ENCODE measurements around the gene RTCA. TPM values are rescaled to one million over a fixed set of nuclear protein-coding genes. Genes with fewer than 3 reads are reported as not detected.
"Not testable (repeated sequence)": the region's sequence is repeated elsewhere in the genome, so short reads cannot be mapped to it uniquely, and the experiment has no call there.

Gene RTCA
- total RNA-seq, 4 donors from 2014 or later: 13.6 to 29.0 (median 21.1) TPM

DNA sequence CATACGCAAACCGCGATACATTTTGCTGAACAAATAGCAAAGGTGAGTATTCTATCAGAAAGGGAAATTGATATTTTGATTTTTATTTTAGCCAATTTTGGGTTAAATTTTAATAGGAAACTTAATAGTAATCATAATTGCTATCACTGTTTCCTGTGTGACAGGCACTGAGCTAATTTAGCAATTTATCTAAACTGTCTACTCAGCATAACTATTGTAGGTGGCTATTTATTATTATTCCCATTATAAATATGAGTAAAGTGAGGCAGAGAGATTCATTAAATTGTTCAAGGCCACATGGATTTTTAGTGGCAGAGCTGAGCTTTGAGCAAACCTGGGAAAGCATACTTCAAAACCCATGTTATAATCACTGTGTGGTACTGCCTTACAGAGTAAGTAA lies 21.1 kb downstream of the RTCA start:
- intact Hi-C loops (cut with DNase I): no loop called here

DNA sequence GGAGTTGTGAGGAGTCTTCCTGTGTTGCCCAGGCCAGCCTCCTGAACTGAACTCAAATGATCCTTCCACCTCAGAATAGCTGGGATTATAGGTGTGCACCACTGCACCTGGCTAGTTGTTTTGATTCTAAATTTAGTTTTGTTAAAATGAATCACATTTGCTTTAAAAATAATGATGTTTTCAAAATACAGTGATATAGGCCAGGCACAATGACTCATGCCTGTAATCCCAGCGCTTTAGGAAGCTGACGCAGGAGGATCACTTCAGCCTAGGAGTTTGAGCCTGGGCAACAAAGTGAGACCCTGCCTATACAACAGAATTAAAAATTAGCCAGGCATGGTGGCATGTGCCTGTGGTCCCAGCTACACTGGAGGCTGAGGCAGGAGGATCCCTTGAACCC lies 24.3 kb downstream of the RTCA start:
- H3K27ac ChIP-seq: no peak overlapping the region
- H3K4me1 ChIP-seq: no peaks in the 10 kb centered on the region
- TF ChIP-seq, protein P1, sequence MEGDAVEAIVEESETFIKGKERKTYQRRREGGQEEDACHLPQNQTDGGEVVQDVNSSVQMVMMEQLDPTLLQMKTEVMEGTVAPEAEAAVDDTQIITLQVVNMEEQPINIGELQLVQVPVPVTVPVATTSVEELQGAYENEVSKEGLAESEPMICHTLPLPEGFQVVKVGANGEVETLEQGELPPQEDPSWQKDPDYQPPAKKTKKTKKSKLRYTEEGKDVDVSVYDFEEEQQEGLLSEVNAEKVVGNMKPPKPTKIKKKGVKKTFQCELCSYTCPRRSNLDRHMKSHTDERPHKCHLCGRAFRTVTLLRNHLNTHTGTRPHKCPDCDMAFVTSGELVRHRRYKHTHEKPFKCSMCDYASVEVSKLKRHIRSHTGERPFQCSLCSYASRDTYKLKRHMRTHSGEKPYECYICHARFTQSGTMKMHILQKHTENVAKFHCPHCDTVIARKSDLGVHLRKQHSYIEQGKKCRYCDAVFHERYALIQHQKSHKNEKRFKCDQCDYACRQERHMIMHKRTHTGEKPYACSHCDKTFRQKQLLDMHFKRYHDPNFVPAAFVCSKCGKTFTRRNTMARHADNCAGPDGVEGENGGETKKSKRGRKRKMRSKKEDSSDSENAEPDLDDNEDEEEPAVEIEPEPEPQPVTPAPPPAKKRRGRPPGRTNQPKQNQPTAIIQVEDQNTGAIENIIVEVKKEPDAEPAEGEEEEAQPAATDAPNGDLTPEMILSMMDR (IDR thresholded peaks at IDR 0.05): no peak
- TF ChIP-seq POLR2A (IDR thresholded peaks at IDR 0.05): no peak

More for the DNA sequence above, 21.1 kb downstream of the RTCA start:
- TF ChIP-seq POLR2A (IDR thresholded peaks at IDR 0.05): no peak
- TF ChIP-seq, protein P1 (IDR thresholded peaks at IDR 0.05): no peak
- no peaks in the 10 kb centered on the region for H3K27me3 ChIP-seq
- no peak overlapping the region for H3K4me3 ChIP-seq (replicated peaks in 1 of 3)
- no peak overlapping the region for H3K27ac ChIP-seq
- no peaks in the 10 kb centered on the region for H3K9me3 ChIP-seq
- peaks cover 22 to 38% of the 10 kb centered on the region in 2 donors for H3K36me3 ChIP-seq
- no peaks in the 10 kb centered on the region for H3K4me1 ChIP-seq
- no peak for DNase-seq
- 96% methylated on average over 3 of the region's 3 CpGs for WGBS, 2 donors

DNA sequence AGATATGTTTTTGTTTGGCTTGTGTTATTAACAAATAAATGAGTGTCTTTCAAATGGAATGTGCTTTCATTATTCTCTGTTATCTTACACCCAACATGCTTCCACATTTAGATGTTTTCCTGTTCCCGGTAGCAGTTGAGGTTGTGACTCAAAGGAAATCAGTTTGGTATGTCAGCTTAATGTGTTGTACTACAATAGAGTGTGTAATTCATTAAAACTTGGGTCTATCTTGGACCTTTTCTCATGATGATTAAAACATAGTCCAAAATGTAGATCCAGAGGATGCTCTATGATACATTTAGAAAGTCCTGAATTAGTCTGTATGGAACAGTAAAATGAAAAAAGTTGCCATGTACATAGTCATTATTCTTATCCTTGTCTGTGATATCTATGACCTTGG lies 26.7 kb downstream of the RTCA start:
- WGBS, 2 donors: 72 to 74% methylated on average over 1 of the region's 1 CpG
- Histone ChIP-seq H3K27me3 (no peaks in the 10 kb centered on the region), H3K9me3 (no peaks in the 10 kb centered on the region), H3K27ac (no peak overlapping the region), H3K4me3 (replicated peaks in 1 of 3) (no peak overlapping the region), H3K4me1 (no peaks in the 10 kb centered on the region), H3K36me3 (peaks cover 7 to 22% of the 10 kb centered on the region in 2 donors)
- DNase-seq: no peak
- TF ChIP-seq, protein P1 (IDR thresholded peaks at IDR 0.05): no peak
- no peak for TF ChIP-seq POLR2A (IDR thresholded peaks at IDR 0.05)
- intact Hi-C loops (cut with DNase I): no loop called here

More for the DNA sequence above, 24.3 kb downstream of the RTCA start:
- no peak overlapping the region for H3K4me3 ChIP-seq (replicated peaks in 1 of 3)
- no peak for DNase-seq
- H3K27me3 ChIP-seq: no peaks in the 10 kb centered on the region
- 93 to 94% methylated on average over 2 of the region's 2 CpGs for WGBS, 2 donors
- no peaks in the 10 kb centered on the region for H3K9me3 ChIP-seq
- peaks cover 22 to 32% of the 10 kb centered on the region in 2 donors for H3K36me3 ChIP-seq
- intact Hi-C loops (cut with DNase I): no loop called here

DNA sequence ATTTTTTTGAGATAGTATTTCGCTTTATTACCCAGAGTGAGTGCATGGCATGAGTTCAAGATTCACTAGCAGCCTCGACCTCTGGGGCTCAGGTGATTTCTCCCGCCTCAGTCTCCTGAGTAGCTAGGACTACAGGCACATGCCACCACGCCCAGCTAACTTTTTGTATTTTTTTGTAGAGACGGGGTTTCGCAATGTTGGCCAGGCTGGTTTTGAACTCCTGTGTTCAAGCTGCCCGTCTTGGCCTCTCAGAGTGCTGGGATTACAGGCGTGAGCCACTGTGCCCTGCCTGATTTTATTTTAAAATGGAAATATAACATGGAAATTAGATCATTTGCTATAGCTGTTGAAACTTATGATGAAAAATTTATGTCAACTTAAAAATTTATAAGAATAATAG lies 30.1 kb downstream of the RTCA start:
- no peak for DNase-seq
- Histone ChIP-seq H3K27me3 (no peaks in the 10 kb centered on the region), H3K27ac (no peak overlapping the region), H3K4me3 (replicated peaks in 1 of 3) (no peak overlapping the region), H3K4me1 (no peaks in the 10 kb centered on the region), H3K9me3 (no peaks in the 10 kb centered on the region), H3K36me3 (peaks cover 0 to 5% of the 10 kb centered on the region in 2 donors)
- TF ChIP-seq, protein P1 (IDR thresholded peaks at IDR 0.05): no peak
- TF ChIP-seq POLR2A (IDR thresholded peaks at IDR 0.05): no peak
- intact Hi-C loops (cut with DNase I): no loop called here
- WGBS, 2 donors: 91 to 95% methylated on average over 8 of the region's 8 CpGs

DNA sequence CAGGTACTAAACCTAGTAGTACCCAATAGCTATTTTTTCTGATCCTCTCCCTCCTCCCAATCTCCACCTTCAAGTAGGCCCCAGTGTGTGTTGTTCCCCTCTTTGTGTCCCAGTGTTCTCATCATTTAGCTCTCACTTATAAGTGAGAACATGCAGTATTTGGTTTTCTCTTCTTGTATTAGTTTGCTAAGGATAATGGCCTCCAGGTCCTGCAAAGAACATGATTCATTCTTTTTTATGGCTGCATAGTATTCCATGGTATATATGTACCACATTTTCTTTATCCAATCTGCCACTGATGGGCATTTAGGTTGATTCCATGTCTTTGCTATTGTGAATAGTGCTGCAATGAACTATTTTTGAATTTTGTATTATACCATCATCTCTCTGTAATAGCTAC lies 31.0 kb downstream of the RTCA start:
- H3K4me1 ChIP-seq; H3K4me3 ChIP-seq (replicated peaks in 1 of 3); H3K9me3 ChIP-seq; intact Hi-C loops (cut with DNase I); H3K27me3 ChIP-seq; DNase-seq; H3K36me3 ChIP-seq; H3K27ac ChIP-seq: not testable (repeated sequence)

DNA sequence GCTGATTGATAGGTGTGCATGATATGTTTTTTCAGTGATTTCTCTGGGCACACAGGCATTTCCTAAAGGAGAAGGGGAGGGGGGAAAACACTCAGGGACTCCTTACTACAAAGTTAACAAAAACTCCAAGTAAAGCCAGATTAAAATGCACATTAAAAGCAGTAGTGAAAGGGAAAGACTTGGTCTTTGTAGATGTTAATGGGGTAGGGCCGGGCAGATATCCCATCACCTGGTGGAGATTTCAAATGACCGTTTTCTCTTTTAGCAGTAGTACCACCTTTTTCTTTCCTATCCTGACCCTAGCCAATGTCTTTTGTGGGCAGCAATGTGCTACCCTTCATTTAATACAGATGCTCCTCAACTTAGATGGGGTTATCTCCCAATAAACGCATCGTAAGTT lies 32.5 kb downstream of the RTCA start:
- Histone ChIP-seq H3K27ac (no peak overlapping the region), H3K9me3 (no peaks in the 10 kb centered on the region), H3K27me3 (no peaks in the 10 kb centered on the region), H3K4me1 (no peaks in the 10 kb centered on the region), H3K4me3 (replicated peaks in 1 of 3) (no peak overlapping the region), H3K36me3 (no peaks in the 10 kb centered on the region)
- intact Hi-C loops (cut with DNase I): no loop called here
- WGBS, 2 donors: 90 to 92% methylated on average over 4 of the region's 4 CpGs
- DNase-seq: no peak
- no peak for TF ChIP-seq POLR2A (IDR thresholded peaks at IDR 0.05)
- TF ChIP-seq, protein P1 (IDR thresholded peaks at IDR 0.05): no peak
